EL (cell line): Measurements from ENCODE around the gene GATD1.

ENCODE experiments used
- DNase-seq: peaks from one replicate; pipeline ENCODE4 v3.0.0-alpha.2; 2016

Gene GATD1

GRCh38 chr11:724778-725386, 52.4 kb downstream of the GATD1 start:
- DNase-seq, result no peak

- DNase-seq, result no peak
Observed at GRCh38 chr11:724049-724777, 53.1 kb downstream of the GATD1 start.

GRCh38 chr11:723120-723883, 54.0 kb downstream of the GATD1 start:
- peak; percentile 53 for DNase-seq

- DNase-seq, result no peak
Observed at GRCh38 chr11:722346-722811, 54.9 kb downstream of the GATD1 start.

GRCh38 chr11:721741-722345, 55.4 kb downstream of the GATD1 start:
- DNase-seq, result no peak

- no peak for DNase-seq
Observed at GRCh38 chr11:721247-721740, 56.0 kb downstream of the GATD1 start.

GRCh38 chr11:720642-721246, 56.5 kb downstream of the GATD1 start:
- peak; percentile 43 for DNase-seq

- no peak for DNase-seq
Observed at GRCh38 chr11:720017-720641, 57.2 kb downstream of the GATD1 start.

- DNase-seq, result no peak
Observed at GRCh38 chr11:719214-720016, 57.9 kb downstream of the GATD1 start.
